Forelimb muscle (tissue), 1 donor: Measurements from ENCODE around the gene BGLAP. TPM values are rescaled to one million over a fixed set of nuclear protein-coding genes. Genes with fewer than 3 reads are reported as not detected.

Experiments
- DNase-seq: peaks from one replicate; pipeline ENCODE4 v3.0.0-alpha.2; 2013; ENCODE audit warnings: low read depth
- polyA plus RNA-seq: library from polyadenylated mRNA; unstranded; fragments of 120-200 nt; gene quantifications from one replicate; pipeline ENCODE4 v1.2.1, GENCODE V29; 2013; ENCODE audit not compliant: insufficient read length

BGLAP gene
- polyA plus RNA-seq, 1 donor = 3.1 TPM

- DNase-seq = peak; percentile 26
These were observed 49.5 kb downstream of the BGLAP start for GRCh38 chr1:156291226-156292061.

Other genes starting within 250 kb of the BGLAP start
- 218 TPM for gene SSR2, start 221.2 kb upstream of the BGLAP start, polyA plus RNA-seq
- gene UBQLN4, start 188.4 kb upstream of the BGLAP start, polyA plus RNA-seq = 47.5 TPM
- gene LAMTOR2, start 187.4 kb upstream of the BGLAP start, polyA plus RNA-seq = 36.3 TPM
- gene RAB25, start 181.0 kb upstream of the BGLAP start, polyA plus RNA-seq = not detected
- gene MEX3A, start 159.7 kb upstream of the BGLAP start, polyA plus RNA-seq = 21.8 TPM
- 298 TPM for gene LMNA, start 127.5 kb upstream of the BGLAP start, polyA plus RNA-seq
- 3.0 TPM for gene SEMA4A, start 88.6 kb upstream of the BGLAP start, polyA plus RNA-seq
- 10.8 TPM for gene SLC25A44, start 48.1 kb upstream of the BGLAP start, polyA plus RNA-seq
- 49.2 TPM for gene PMF1, start 29.2 kb upstream of the BGLAP start, polyA plus RNA-seq
- gene PAQR6, start 5.9 kb downstream of the BGLAP start, polyA plus RNA-seq = 4.0 TPM
- 53.3 TPM for gene SMG5, start 40.6 kb downstream of the BGLAP start, polyA plus RNA-seq
- 4.3 TPM for gene TMEM79, start 42.1 kb downstream of the BGLAP start, polyA plus RNA-seq
- 21.2 TPM for gene GLMP, start 53.5 kb downstream of the BGLAP start, polyA plus RNA-seq
- not detected for gene VHLL, start 57.1 kb downstream of the BGLAP start, polyA plus RNA-seq
- gene CCT3, start 96.1 kb downstream of the BGLAP start, polyA plus RNA-seq = 266 TPM
- gene TSACC, start 96.3 kb downstream of the BGLAP start, polyA plus RNA-seq = 1.5 TPM
- not detected for gene RHBG, start 127.0 kb downstream of the BGLAP start, polyA plus RNA-seq